HL-60 (cell line): Measurements from ENCODE around the gene RBMS3.

Experiments
- DNase-seq, 2 experiments: peaks; one replicate each; pipeline ENCODE4 v3.0.0-alpha.2; 2010 to 2020; ENCODE audit warnings: low read depth in 1 of 2, low spot score in 1 of 2
- H3K27ac ChIP-seq: fragments of 250-450 bp; sonication (Bioruptor Pico); replicated peaks from 2 replicates; pipeline ENCODE4 v1.5.1; 2020; ENCODE audit warnings: mild to moderate bottlenecking, moderate library complexity
- H3K27me3 ChIP-seq: fragments of 250-450 bp; sonication (Bioruptor Pico); 2 replicates; pipeline ENCODE4 v1.5.1; 2021; ENCODE audit warnings: mild to moderate bottlenecking, moderate library complexity; ENCODE audit not compliant: insufficient read depth, poor library complexity, severe bottlenecking
- H3K4me3 ChIP-seq: replicated peaks from 2 replicates; pipeline ENCODE4 v1.5.1; 2011; ENCODE audit warnings: mild to moderate bottlenecking, control low read depth, low read length; ENCODE audit not compliant: insufficient read depth
- GABPA ChIP-seq: IDR thresholded peaks from 2 replicates; pipeline ENCODE4 v1.6.1; 2012; ENCODE audit warnings: low read depth
- POLR2AphosphoS5 ChIP-seq: IDR thresholded peaks from 2 replicates; pipeline ENCODE4 v1.6.1; 2012; ENCODE audit warnings: low read depth
- REST ChIP-seq: IDR thresholded peaks from 2 replicates; pipeline ENCODE4 v1.6.1; 2012; ENCODE audit warnings: low read depth; ENCODE audit not compliant: insufficient replicate concordance
- SPI1 ChIP-seq: IDR thresholded peaks from 2 replicates; pipeline ENCODE4 v1.6.1; 2012; ENCODE audit warnings: low read depth, mild to moderate bottlenecking, borderline replicate concordance
- TF ChIP-seq, protein P1 (sequence below): IDR thresholded peaks from one replicate; pipeline ENCODE4 v1.5.1; 2011; ENCODE audit warnings: low read length, control low read depth, inconsistent platforms; ENCODE audit not compliant: insufficient read depth

The RBMS3 gene

GRCh38 chr3:29952431-29952830 is 671.6 kb downstream of the RBMS3 start:
- TF ChIP-seq REST (no peak), GABPA (no peak), SPI1 (no peak), POLR2AphosphoS5 (no peak)
- TF ChIP-seq, protein P1, sequence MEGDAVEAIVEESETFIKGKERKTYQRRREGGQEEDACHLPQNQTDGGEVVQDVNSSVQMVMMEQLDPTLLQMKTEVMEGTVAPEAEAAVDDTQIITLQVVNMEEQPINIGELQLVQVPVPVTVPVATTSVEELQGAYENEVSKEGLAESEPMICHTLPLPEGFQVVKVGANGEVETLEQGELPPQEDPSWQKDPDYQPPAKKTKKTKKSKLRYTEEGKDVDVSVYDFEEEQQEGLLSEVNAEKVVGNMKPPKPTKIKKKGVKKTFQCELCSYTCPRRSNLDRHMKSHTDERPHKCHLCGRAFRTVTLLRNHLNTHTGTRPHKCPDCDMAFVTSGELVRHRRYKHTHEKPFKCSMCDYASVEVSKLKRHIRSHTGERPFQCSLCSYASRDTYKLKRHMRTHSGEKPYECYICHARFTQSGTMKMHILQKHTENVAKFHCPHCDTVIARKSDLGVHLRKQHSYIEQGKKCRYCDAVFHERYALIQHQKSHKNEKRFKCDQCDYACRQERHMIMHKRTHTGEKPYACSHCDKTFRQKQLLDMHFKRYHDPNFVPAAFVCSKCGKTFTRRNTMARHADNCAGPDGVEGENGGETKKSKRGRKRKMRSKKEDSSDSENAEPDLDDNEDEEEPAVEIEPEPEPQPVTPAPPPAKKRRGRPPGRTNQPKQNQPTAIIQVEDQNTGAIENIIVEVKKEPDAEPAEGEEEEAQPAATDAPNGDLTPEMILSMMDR, result no peak
- Histone ChIP-seq H3K27me3 (no peaks in the 10 kb centered on the region), H3K4me3 (no peak overlapping the region), H3K27ac (no peak overlapping the region)
- no peak for DNase-seq

- H3K4me3 ChIP-seq, result no peak overlapping the region
- no peak for DNase-seq
- no peaks in the 10 kb centered on the region for H3K27me3 ChIP-seq
- TF ChIP-seq REST, result no peak
- no peak for TF ChIP-seq SPI1
- TF ChIP-seq POLR2AphosphoS5, result no peak
- TF ChIP-seq GABPA, result no peak
- TF ChIP-seq, protein P1, result no peak
- H3K27ac ChIP-seq, result no peak overlapping the region
These were observed 674.5 kb downstream of the RBMS3 start for GRCh38 chr3:29955413-29955812.

DNA sequence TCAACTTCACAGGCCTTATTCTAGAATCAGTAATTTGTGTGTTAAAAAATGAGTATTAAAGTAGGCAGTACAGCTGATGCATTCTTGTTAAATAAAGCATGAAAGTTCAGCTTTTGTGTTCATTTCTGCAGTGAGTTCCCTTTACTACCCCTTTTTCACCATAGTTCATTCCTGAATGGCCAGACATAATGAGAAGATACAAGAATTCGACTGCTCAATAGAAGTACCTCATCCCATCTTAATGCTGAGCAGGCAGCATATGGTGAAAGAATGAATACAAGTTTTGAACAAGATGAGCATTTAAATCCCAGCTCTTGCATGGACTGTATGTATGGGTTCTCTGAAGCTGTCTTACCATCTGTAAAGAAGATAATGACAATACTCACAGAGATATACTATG is 677.9 kb downstream of the RBMS3 start:
- Histone ChIP-seq H3K27me3 (no peaks in the 10 kb centered on the region), H3K27ac (no peak overlapping the region), H3K4me3 (no peak overlapping the region)
- no peak for DNase-seq
- TF ChIP-seq POLR2AphosphoS5, result no peak
- no peak for TF ChIP-seq GABPA
- no peak for TF ChIP-seq REST
- TF ChIP-seq, protein P1, result no peak
- TF ChIP-seq SPI1, result no peak
